ENCODE measurements around the gene SMIM11.

Gene SMIM11

GRCh38 chr21:34345892-34346291 is 29.4 kb upstream of the SMIM11 start:
- H3K36me3 ChIP-seq (ENCODE audit: control insufficient read depth, low read length), result no peaks in the 10 kb centered on the region
- H3K4me3 ChIP-seq (ENCODE audit: low read length), result no peak overlapping the region
- H3K79me2 ChIP-seq (ENCODE audit: control insufficient read depth, low read length), result no peaks in the 10 kb centered on the region
- no peaks in the 10 kb centered on the region for H3K9me3 ChIP-seq (ENCODE audit: control insufficient read depth, insufficient read depth, low read length)
- no peak overlapping the region for H3K4me2 ChIP-seq (ENCODE audit: low read length)
- no peaks in the 10 kb centered on the region for H3K4me1 ChIP-seq (ENCODE audit: control insufficient read depth, low read length)
- TF ChIP-seq, protein P1, sequence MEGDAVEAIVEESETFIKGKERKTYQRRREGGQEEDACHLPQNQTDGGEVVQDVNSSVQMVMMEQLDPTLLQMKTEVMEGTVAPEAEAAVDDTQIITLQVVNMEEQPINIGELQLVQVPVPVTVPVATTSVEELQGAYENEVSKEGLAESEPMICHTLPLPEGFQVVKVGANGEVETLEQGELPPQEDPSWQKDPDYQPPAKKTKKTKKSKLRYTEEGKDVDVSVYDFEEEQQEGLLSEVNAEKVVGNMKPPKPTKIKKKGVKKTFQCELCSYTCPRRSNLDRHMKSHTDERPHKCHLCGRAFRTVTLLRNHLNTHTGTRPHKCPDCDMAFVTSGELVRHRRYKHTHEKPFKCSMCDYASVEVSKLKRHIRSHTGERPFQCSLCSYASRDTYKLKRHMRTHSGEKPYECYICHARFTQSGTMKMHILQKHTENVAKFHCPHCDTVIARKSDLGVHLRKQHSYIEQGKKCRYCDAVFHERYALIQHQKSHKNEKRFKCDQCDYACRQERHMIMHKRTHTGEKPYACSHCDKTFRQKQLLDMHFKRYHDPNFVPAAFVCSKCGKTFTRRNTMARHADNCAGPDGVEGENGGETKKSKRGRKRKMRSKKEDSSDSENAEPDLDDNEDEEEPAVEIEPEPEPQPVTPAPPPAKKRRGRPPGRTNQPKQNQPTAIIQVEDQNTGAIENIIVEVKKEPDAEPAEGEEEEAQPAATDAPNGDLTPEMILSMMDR (IDR thresholded peaks at IDR 0.05; ENCODE audit: low read depth, low read length, poor library complexity, severe bottlenecking), result no peak
- no peak for TF ChIP-seq EZH2phosphoT487 (IDR thresholded peaks at IDR 0.05; ENCODE audit: borderline replicate concordance, low read length)
- peaks cover 3% of the 10 kb centered on the region; the same call in 1 of the 2 replicates for H3K27me3 ChIP-seq (ENCODE audit: control insufficient read depth, low read length)
- H3F3A ChIP-seq (ENCODE audit: control insufficient read depth, insufficient read depth), result no peaks in the 10 kb centered on the region
- no peak overlapping the region for H3K27ac ChIP-seq (ENCODE audit: low read depth, low read length)
- no peaks in the 10 kb centered on the region for H4K20me1 ChIP-seq (ENCODE audit: control insufficient read depth, insufficient read depth, low read depth, low read length)
- H3K9me2 ChIP-seq (replicated peaks; ENCODE audit: control insufficient read depth, low read length), result no peaks in the 10 kb centered on the region

DNA sequence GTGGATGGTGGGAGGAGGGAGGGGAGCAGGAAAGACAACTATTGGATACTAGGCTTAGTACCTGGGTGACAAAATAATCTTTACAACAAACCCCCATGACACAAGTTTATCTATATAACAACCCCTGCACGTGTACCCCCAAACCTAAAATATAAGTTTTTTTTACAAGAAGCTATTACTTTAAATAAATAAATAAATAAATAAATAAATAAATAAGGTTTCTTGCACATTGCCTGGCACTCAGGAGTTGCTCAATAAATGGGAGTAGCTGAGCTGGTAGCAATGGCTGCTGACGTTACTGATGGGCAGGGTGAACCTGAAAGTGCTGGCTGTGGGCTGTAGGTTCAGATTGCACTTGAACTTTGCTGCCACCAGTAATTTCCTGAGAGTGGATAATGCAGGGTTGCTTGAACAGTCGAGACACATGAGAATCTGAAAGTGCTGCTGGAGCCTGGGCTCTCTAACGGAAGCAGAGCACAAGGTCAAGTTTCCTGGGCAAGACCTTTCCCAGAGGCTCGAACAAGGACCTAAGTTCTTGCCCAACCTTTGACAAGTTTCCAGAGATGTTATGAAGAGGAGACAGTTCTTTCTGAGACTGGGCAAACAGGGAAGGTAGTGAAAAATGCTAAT is 26.3 kb upstream of the SMIM11 start:
- H3K4me1 ChIP-seq (ENCODE audit: control insufficient read depth, low read length), result peaks cover 5% of the 10 kb centered on the region
- no peaks in the 10 kb centered on the region for H3K36me3 ChIP-seq (ENCODE audit: control insufficient read depth, low read length)
- H3K9me3 ChIP-seq (ENCODE audit: control insufficient read depth, insufficient read depth, low read length), result no peaks in the 10 kb centered on the region
- H3F3A ChIP-seq (ENCODE audit: control insufficient read depth, insufficient read depth), result no peaks in the 10 kb centered on the region
- TF ChIP-seq, protein P1 (IDR thresholded peaks at IDR 0.05; ENCODE audit: low read depth, low read length, poor library complexity, severe bottlenecking), result no peak
- no peak for TF ChIP-seq EZH2phosphoT487 (IDR thresholded peaks at IDR 0.05; ENCODE audit: borderline replicate concordance, low read length)
- no peaks in the 10 kb centered on the region for H3K79me2 ChIP-seq (ENCODE audit: control insufficient read depth, low read length)
- no peaks in the 10 kb centered on the region for H4K20me1 ChIP-seq (ENCODE audit: control insufficient read depth, insufficient read depth, low read depth, low read length)
- H3K27ac ChIP-seq (ENCODE audit: low read depth, low read length), result no peak overlapping the region
- no peak overlapping the region for H3K4me3 ChIP-seq (ENCODE audit: low read length)
- no peak overlapping the region for H3K4me2 ChIP-seq (ENCODE audit: low read length)
- no peaks in the 10 kb centered on the region for H3K9me2 ChIP-seq (replicated peaks; ENCODE audit: control insufficient read depth, low read length)
- peaks cover 3% of the 10 kb centered on the region; the same call in 1 of the 2 replicates for H3K27me3 ChIP-seq (ENCODE audit: control insufficient read depth, low read length)

DNA sequence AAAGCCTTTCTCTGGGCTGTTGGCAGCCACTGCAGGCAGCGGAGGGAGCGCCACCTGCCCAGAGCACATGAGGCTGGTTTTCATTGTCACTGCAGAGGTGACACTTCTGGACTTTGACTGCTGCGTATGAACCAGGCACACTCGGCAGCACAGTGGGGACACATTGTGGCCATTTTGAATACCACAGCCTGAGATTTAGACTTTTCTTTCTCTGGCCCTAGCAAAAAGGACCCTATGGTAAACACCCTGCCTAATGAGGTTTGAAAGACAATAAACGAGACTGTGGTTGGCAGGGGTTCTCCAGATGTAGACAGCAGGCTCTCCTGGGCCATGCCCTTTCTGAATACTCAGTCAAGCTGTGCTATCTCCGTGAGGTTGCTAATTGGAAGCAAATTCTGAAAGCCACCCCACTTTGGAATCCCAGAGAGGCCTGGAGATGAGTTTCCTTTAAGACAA is 23.5 kb upstream of the SMIM11 start:
- Histone ChIP-seq H4K20me1 (ENCODE audit: control insufficient read depth, insufficient read depth, low read depth, low read length) (no peaks in the 10 kb centered on the region), H3K27me3 (ENCODE audit: control insufficient read depth, low read length) (peaks cover 5% of the 10 kb centered on the region; the same call in 1 of the 2 replicates), H3F3A (ENCODE audit: control insufficient read depth, insufficient read depth) (no peaks in the 10 kb centered on the region), H3K79me2 (ENCODE audit: control insufficient read depth, low read length) (no peaks in the 10 kb centered on the region), H3K36me3 (ENCODE audit: control insufficient read depth, low read length) (no peaks in the 10 kb centered on the region), H3K27ac (ENCODE audit: low read depth, low read length) (no peak overlapping the region), H3K9me3 (ENCODE audit: control insufficient read depth, insufficient read depth, low read length) (no peaks in the 10 kb centered on the region), H3K4me1 (ENCODE audit: control insufficient read depth, low read length) (peaks cover 5% of the 10 kb centered on the region), H3K4me2 (ENCODE audit: low read length) (no peak overlapping the region), H3K4me3 (ENCODE audit: low read length) (no peak overlapping the region), H3K9me2 (replicated peaks; ENCODE audit: control insufficient read depth, low read length) (no peaks in the 10 kb centered on the region)
- TF ChIP-seq, protein P1 (IDR thresholded peaks at IDR 0.05; ENCODE audit: low read depth, low read length, poor library complexity, severe bottlenecking), result peak; percentile 78
- TF ChIP-seq EZH2phosphoT487 (IDR thresholded peaks at IDR 0.05; ENCODE audit: borderline replicate concordance, low read length), result no peak

Measured in DOHH2 (cell line).